Esophagus squamous epithelium (tissue), 5 donors: ENCODE results near the gene BCAP29. TPM values are rescaled to one million over a fixed set of nuclear protein-coding genes. Genes with fewer than 3 reads are reported as not detected.
"Not testable (repeated sequence)": the region's sequence is repeated elsewhere in the genome, so short reads cannot be mapped to it uniquely, and the experiment has no call there.

Experiments
- DNase-seq: peaks from one replicate; lab custom pipeline; 2025; lab: John Stamatoyannopoulos, UW
- H3K27ac ChIP-seq, 4 donors: fragments of 200-600 bp; sonication (generic); one replicate each; pipeline ENCODE4 v1.5.1; 2016 to 2019; ENCODE audit warnings: mild to moderate bottlenecking in 1 of 4
- H3K27me3 ChIP-seq, 4 donors: fragments of 200-600 bp; sonication (generic); 1 replicate in 3 of 4; 2 replicates in 1 of 4; pipeline versions ENCODE4 v1.5.1 to v1.6.0; 2017 to 2021; ENCODE audit warnings: antibody characterized with exemption in 1 of 4
- H3K36me3 ChIP-seq, 3 donors: fragments of 200-600 bp; sonication (generic); one replicate each; pipeline ENCODE4 v1.5.1; 2016 to 2019
- H3K4me1 ChIP-seq, 3 donors: fragments of 200-600 bp; sonication (generic); one replicate each; pipeline ENCODE4 v1.5.1; 2017 to 2019
- H3K4me3 ChIP-seq, 4 donors: fragments of 200-600 bp; sonication (generic); 1 replicate in 3 of 4; 2 replicates in 1 of 4; pipeline ENCODE4 v1.5.1; 2016 to 2019; ENCODE audit warnings: mild to moderate bottlenecking in 2 of 4, moderate library complexity in 1 of 4
- H3K9me3 ChIP-seq, 3 donors: fragments of 200-600 bp; sonication (generic); one replicate each; pipeline ENCODE4 v1.5.1; 2016 to 2019
- POLR2A ChIP-seq, 4 donors: fragments of 450-650 bp; IDR thresholded peaks; one replicate each; pipeline ENCODE4 v1.6.1; 2017; ENCODE audit warnings: antibody characterized with exemption in 4 of 4, mild to moderate bottlenecking in 4 of 4, moderate library complexity in 3 of 4
- WGBS, 2 donors: methylation state at CpG; one replicate each; pipeline ENCODE4 v1.1.5; 2018; 5-methylcytosine and 5-hydroxymethylcytosine counted together
- intact Hi-C: fragments of 100-400 bp; cut with DNase I; formaldehyde crosslinking; loops from one replicate; pipeline ENCODE4 v1.15.0; 2022
- total RNA-seq, 4 donors: library from RNA; depleted of rRNA; stranded (reverse); fragments of >200 nt; gene quantifications; one replicate each; pipeline ENCODE4 v1.1.0, GENCODE V29; 2016
- TF ChIP-seq, protein P1 (sequence below), 6 experiments: fragments of 450-650 bp in 4 of 6; fragments of 200-600 bp in 2 of 6; sonication (generic) in 2 of 6; IDR thresholded peaks; one replicate each; pipeline ENCODE4 v1.5.1; 2016 to 2019; ENCODE audit warnings: antibody characterized with exemption in 6 of 6, mild to moderate bottlenecking in 4 of 6, moderate library complexity in 4 of 6
- donor health status: DM: yes; HTN: yes; CAD: no.

BCAP29 gene
- 10 to 100 TPM; 68.7 to 96.3 (median 92.2) TPM for total RNA-seq

GRCh38 chr7:107579885-107580715 lies at the start of gene BCAP29:
BCAP29 (plus strand) TSS chr7:107580246; CDS start chr7:107580773, 527 bp downstream.
- peak within 1 kb of the TSS; percentile 92 to 98 (median 95) for H3K27ac ChIP-seq
- peak; percentile 4 for DNase-seq
- intact Hi-C loops = no loop called here
- TF ChIP-seq, protein P1, sequence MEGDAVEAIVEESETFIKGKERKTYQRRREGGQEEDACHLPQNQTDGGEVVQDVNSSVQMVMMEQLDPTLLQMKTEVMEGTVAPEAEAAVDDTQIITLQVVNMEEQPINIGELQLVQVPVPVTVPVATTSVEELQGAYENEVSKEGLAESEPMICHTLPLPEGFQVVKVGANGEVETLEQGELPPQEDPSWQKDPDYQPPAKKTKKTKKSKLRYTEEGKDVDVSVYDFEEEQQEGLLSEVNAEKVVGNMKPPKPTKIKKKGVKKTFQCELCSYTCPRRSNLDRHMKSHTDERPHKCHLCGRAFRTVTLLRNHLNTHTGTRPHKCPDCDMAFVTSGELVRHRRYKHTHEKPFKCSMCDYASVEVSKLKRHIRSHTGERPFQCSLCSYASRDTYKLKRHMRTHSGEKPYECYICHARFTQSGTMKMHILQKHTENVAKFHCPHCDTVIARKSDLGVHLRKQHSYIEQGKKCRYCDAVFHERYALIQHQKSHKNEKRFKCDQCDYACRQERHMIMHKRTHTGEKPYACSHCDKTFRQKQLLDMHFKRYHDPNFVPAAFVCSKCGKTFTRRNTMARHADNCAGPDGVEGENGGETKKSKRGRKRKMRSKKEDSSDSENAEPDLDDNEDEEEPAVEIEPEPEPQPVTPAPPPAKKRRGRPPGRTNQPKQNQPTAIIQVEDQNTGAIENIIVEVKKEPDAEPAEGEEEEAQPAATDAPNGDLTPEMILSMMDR (IDR thresholded peaks at IDR 0.05) = peak in 1 of 6 experiments; percentile 39
- peak in 3 of 4 donors; percentile 71 to 86 (median 78) for TF ChIP-seq POLR2A (IDR thresholded peaks at IDR 0.05)
- no peaks in the 10 kb centered on the region for H3K27me3 ChIP-seq
- peaks cover 0 to 46% (median 9%) of the 10 kb centered on the region in 3 donors for H3K4me1 ChIP-seq
- H3K9me3 ChIP-seq = no peaks in the 10 kb centered on the region
- peak within 1 kb of the TSS; percentile 77 to 95 (median 87) for H3K4me3 ChIP-seq
- H3K36me3 ChIP-seq = peaks cover 0 to 28% (median 0%) of the 10 kb centered on the region in 3 donors
- WGBS, 2 donors = 0% methylated on average over 11 to 14 of the region's 89 CpGs

DNA sequence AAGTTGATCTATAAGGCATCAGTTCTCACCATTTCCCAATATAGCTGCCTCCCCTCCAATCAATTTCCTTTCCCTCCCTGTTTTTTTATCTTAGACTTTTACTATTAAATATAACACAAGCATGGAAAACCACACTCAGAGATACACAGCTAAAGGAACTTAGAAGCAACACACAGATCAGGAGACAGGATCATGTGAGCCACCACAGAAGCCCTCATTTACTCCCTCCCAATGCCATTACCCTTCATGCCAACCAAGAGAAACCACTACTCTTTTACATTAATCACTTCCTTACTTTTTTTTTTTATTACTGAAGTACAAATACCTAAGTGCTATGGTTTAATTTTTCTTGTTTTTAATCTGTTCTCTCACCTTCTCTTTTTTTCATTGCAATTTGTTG lies 49.3 kb upstream of the BCAP29 start:
- no peak for DNase-seq
- peaks cover 0 to 5% (median 0%) of the 10 kb centered on the region in 3 donors for H3K4me1 ChIP-seq
- H3K27me3 ChIP-seq = no peaks in the 10 kb centered on the region
- no peaks in the 10 kb centered on the region for H3K9me3 ChIP-seq
- intact Hi-C loops = no loop called here
- H3K27ac ChIP-seq = no peak overlapping the region
- peaks cover 0 to 23% (median 0%) of the 10 kb centered on the region in 3 donors for H3K36me3 ChIP-seq
- TF ChIP-seq POLR2A (IDR thresholded peaks at IDR 0.05) = no peak
- TF ChIP-seq, protein P1 (IDR thresholded peaks at IDR 0.05) = no peak
- H3K4me3 ChIP-seq = no peak overlapping the region

DNA sequence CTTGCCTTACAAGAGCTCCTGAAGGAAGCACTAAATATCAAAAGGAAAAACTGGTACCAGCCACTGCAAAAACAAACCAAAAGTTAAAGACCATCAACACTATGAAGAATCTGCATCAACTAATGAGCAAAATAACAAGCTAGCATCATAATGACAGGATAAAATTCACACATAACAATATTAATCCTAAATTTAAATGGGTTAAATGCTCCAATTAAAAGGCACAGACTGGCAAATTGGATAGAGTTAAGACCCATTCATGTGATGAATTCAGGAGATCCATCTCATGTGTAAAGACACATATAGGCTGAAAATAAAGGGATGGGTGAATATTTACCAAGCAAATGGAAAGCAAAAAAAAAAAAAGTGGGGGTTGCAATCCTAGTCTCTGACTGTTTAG lies 45.9 kb upstream of the BCAP29 start:
- DNase-seq = no peak
- intact Hi-C loops = no loop called here
- H3K27ac ChIP-seq = no peak overlapping the region
- H3K4me1 ChIP-seq = peaks cover 0 to 23% (median 0%) of the 10 kb centered on the region in 3 donors
- no peak overlapping the region for H3K4me3 ChIP-seq
- no peak for TF ChIP-seq POLR2A (IDR thresholded peaks at IDR 0.05)
- TF ChIP-seq, protein P1 (IDR thresholded peaks at IDR 0.05) = no peak
- no peaks in the 10 kb centered on the region for H3K27me3 ChIP-seq
- H3K36me3 ChIP-seq = peaks cover 0 to 14% (median 0%) of the 10 kb centered on the region in 3 donors
- no peaks in the 10 kb centered on the region for H3K9me3 ChIP-seq

GRCh38 chr7:107537228-107537627 lies 42.8 kb upstream of the BCAP29 start:
- H3K9me3 ChIP-seq, intact Hi-C loops, DNase-seq, H3K4me3 ChIP-seq, H3K27me3 ChIP-seq: not testable (repeated sequence)
- peak overlapping the region in 1 of 4 donors; percentile 34 for H3K27ac ChIP-seq
- H3K36me3 ChIP-seq = peaks cover 0 to 29% (median 0%) of the 10 kb centered on the region in 3 donors
- H3K4me1 ChIP-seq = peaks cover 0 to 36% (median 0%) of the 10 kb centered on the region in 3 donors
- 80 to 94% methylated on average over 4 of the region's 4 CpGs for WGBS, 2 donors

- no peaks in the 10 kb centered on the region for H3K9me3 ChIP-seq
- H3K36me3 ChIP-seq = peaks cover 0 to 35% (median 0%) of the 10 kb centered on the region in 3 donors
- peak overlapping the region in 1 of 4 donors; percentile 34 for H3K27ac ChIP-seq
- no peak for TF ChIP-seq POLR2A (IDR thresholded peaks at IDR 0.05)
- TF ChIP-seq, protein P1 (IDR thresholded peaks at IDR 0.05) = no peak
- DNase-seq = no peak
- intact Hi-C loops = no loop called here
- no peaks in the 10 kb centered on the region for H3K27me3 ChIP-seq
- peaks cover 0 to 33% (median 0%) of the 10 kb centered on the region in 3 donors for H3K4me1 ChIP-seq
- 18 to 40% methylated on average over 2 of the region's 2 CpGs for WGBS, 2 donors
- H3K4me3 ChIP-seq = no peak overlapping the region
These were observed 42.0 kb upstream of the BCAP29 start for GRCh38 chr7:107538001-107538400.
